Stimulated activated CD4-positive, alpha-beta T cell treated with anti-CD3 and anti-CD28 coated beads, Interleukin-2, amount 100 ng/mL, for 24 hours (primary cell): ENCODE data around the gene ADAP1.
"Not testable (repeated sequence)": the region's sequence is repeated elsewhere in the genome, so short reads cannot be mapped to it uniquely, and the experiment has no call there.

ENCODE experiments used
- DNase-seq, 2 donors: peaks; one replicate each; pipeline ENCODE4 v3.0.0-alpha.2; 2020

Gene ADAP1

DNA sequence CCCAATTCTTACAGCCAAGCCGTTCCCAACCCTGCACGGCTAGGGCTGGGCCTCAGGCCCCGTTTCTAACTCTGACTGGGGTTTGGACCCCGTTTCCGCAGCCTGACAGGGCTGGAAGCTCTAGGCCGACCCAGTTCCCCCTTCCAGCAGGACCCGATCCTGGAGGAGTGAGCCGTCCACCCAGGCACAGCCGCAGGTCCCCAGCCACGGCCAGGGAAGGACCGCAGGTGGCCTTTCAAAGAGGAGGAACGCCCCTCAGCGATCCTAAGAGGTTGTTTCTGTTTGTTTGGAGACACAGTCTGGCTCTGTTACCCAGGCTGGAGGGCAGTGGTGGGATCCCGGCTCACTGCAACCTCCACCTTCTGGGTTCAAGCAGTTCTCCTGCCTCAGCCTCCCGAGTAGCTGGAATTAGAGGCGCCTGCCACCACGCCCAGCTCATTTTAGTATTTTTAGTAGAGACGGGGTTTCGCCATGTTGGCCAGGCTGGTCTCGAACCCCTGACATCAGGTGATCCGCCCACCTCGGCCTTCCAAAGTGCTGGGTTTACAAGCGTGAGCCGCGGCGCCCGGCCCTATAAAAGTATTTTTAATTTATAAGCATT lies 78.9 kb downstream of the ADAP1 start:
- no peak for DNase-seq

DNA sequence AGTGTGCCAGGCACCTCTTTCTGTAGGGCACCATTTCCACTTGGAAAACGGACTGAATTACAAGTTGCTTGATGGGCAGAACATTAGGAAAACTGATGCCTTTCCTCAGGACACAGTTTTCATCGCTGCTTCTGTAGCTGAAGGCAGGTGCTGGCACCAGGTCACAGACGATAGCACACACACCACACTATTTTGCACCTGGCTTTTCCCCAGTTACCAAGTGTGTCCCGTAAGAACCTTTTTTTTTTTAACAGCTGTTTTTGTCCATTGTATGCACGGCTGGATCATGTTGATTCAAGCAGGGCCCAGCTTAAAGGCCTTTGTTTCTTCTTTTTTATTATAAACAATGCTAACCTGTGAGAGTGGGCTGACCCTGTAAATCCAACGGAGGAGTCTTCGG lies 79.4 kb downstream of the ADAP1 start:
- DNase-seq = no peak

- no peak for DNase-seq
Observed at GRCh38 chr7:874031-874749, 80.3 kb downstream of the ADAP1 start.

DNA sequence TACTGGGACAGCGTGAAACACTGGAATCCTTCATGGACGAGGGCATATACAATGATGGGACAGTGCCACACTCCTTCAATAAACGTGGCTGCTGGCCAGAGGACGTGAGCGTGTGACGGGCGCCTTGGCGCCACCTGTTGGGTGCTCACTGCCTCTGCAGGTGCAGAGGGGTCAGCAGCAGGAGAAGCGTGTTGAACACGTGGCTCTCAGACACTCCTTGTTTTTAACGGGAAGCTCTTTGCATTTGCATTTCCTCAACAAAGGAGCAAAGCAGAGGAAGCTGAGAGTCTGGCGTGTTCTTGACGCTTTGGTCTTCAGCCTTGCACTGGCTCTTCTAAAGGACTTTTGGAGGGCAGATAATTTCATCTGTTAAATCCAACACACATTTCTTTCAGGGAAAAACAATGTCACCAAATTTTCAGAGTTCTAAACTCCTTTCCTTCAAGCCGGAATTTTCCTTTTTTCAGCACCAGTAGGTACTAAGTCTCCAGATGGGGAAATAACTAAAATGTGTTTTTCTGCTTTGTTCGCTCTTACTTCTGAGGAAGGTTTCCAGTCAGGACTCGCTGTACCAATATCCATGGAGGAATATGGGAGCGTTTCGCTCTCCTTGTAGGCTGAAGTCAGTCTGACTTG lies 81.0 kb downstream of the ADAP1 start:
- DNase-seq = peak; percentile 73 to 74

- not testable (repeated sequence) for DNase-seq
Observed at GRCh38 chr7:872685-873084, 81.8 kb downstream of the ADAP1 start.

DNA sequence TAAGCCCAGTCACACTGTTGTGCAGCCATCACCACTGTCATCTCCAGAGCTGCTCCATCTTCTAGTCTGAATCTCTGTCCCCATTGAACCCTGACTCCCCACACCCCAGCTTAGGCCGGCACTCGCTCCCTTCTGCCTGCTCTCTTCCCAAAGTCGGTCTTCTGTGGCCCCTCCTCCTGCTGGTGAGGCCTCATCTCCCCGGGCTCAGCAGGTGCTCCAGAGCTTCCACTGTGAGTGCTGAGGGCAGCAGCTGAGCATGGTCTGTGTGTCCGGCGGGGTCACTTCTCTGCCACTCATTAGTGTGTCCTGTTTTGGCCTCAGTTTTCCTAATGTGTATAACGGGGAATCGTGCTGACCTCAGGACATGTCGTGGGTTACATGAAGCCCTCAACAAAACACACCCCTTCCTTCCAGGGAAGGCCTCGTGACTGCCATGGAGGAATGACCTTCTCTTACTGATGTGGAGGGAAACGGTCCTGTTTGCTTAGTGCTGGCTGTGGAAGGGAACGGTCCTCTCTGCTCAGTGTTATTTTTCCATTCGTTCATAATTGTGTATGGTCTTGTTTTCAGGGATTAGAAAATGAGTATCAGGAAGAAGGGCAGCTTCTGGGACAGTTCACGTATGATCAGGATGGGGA lies 82.5 kb downstream of the ADAP1 start:
- no peak for DNase-seq

DNA sequence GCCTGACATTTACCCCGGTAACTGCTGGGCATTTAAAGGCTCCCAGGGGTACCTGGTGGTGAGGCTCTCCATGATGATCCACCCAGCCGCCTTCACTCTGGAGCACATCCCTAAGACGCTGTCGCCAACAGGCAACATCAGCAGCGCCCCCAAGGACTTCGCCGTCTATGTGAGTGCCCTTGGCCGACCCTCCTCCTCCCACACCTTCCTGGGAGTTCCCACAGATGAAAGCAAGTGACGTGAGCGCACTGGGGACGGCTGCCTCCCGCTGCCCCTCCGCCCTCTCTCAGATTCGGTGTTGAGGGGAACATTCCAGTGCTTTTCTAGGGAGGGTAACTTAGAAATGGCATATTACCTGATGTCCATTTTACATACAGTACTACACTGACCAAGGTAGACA lies 85.1 kb downstream of the ADAP1 start:
- no peak for DNase-seq

- no peak for DNase-seq
Observed at GRCh38 chr7:868189-868486, 86.3 kb downstream of the ADAP1 start.

DNA sequence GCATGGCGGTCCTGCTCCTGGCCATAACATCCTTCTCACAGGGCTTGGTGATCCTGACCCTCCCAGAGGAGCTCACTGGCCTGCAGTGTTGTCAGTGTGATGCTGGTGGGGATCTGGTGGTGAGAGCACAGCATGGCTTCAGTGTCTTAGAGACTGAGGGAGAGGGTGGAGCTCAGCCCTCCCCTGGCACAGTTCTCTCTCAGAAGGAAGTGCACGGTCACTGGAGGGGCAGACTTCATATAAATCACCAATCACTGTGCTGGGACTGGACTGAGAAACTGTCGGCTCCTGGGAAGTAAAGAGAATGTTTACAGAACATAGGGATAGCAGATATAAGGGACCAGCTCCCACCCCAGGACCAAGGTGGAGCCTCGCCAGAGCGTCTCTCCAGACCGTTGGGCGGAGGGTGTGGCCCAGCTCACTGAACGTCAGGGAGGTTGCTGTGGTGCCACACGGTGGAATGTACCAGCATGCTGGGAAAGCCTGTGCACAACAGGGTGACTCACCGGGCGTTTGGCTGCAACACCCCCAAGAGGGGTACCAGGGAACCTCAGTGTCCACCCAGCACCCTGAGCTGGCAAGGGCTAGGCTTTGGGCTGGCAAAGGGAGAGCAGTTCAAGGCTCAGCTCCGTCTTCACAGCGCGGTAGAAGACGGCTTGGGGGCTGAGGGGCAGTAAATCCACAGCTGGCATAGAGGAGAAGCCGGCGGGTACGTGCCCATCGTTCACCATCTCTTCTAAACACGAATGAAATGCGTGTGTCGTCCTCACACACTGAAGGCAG lies 86.9 kb downstream of the ADAP1 start:
- no peak for DNase-seq

- DNase-seq = no peak
Observed at GRCh38 chr7:867001-867405, 87.5 kb downstream of the ADAP1 start.

DNA sequence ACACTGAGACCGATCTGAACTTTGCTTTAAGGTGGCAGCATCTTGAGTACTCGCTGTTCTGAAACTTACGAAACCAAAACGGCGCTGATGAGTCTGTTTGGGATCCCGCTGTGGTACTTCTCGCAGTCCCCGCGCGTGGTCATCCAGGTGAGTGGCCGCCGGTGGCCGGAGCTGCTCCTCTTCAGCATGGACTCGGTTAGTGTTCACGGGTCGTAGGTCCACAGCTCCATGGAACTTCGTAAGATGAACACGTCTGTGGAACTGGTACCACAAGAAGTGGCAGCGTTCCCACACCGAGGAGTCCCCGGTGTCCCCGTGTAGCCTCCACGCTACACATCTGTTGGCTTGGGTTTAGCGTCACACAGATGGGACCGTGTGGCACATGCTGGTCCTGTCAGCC lies 88.6 kb downstream of the ADAP1 start:
- DNase-seq = no peak

- no peak for DNase-seq
Observed at GRCh38 chr7:863106-863505, 91.4 kb downstream of the ADAP1 start.

DNA sequence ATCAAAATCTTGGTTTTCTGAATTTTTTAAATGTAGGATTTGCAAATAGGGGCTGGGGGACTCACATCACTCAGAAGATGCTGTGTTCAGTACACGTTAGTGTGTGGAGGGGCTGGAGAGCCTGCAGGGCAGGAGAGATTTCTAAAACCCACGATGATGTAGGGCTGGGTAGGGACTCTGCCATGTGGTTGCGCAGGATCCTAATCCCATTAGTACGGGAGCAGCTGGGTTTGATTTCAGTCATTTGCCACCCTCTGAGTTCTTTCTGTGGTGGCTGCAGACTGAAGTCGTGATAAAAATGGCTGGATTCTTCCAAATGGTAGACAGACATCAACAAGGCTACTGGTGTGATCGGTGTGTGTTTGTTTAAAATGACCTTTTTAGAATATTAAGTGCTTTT lies 92.3 kb downstream of the ADAP1 start:
- no peak for DNase-seq

DNA sequence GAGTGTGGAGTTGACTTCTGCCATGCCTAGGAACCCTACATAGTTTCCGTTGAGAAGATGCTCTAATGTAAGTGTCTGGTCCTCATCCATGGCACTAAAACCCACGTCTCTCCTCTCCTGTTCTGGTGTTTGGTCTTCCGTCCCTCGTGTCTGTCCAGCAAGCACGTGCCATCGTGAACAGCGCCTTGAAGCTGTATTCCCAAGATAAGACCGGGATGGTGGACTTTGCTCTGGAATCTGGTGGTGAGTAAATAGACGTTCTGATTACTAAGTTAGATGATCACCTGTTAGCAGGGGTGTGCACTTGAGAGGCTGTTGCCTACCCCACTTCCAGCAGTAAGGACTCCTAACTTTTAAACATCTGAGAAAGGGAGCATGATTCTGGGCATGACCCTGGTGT lies 93.3 kb downstream of the ADAP1 start:
- no peak for DNase-seq

DNA sequence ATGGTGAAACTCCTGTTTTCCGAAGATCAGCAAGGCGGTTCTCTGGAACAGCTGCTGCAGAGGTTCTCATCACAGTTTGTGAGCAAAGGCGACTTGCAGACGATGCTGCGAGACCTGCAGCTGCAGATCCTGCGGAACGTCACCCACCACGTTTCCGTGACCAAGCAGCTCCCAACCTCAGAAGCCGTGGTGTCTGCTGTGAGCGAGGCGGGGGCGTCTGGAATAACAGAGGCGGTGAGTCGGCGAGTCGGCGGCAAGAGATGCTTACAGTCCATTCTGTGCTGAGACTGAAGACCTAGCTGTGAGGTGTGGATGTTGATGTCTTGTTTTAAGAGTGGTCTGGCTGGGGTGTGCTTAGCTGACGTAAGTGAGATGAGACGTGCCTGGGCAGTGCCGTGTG lies 94.3 kb downstream of the ADAP1 start:
- no peak for DNase-seq

GRCh38 chr7:859359-860030 lies 95.0 kb downstream of the ADAP1 start:
- no peak for DNase-seq

DNA sequence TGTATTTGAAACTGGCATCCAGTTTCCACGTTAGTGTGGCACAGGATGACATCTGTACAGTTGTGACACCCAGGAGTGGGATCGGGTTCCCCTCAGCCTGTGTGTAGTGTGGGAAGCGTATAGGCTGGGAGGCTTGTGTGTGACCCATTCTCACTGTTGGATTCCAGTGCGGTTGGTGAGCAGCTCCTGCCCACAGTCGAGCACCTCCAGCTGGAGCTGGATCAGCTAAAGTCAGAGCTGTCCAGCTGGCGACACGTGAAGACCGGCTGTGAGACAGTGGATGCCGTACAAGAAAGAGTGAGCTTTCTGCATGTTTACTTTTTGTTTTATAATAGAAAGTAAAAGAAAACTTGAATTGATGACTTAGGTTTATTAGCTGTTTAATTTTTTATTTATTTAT lies 96.8 kb downstream of the ADAP1 start:
- DNase-seq = no peak

- DNase-seq = no peak
Observed at GRCh38 chr7:856444-857095, 97.9 kb downstream of the ADAP1 start.

GRCh38 chr7:855686-856369 lies 98.7 kb downstream of the ADAP1 start:
- no peak for DNase-seq

DNA sequence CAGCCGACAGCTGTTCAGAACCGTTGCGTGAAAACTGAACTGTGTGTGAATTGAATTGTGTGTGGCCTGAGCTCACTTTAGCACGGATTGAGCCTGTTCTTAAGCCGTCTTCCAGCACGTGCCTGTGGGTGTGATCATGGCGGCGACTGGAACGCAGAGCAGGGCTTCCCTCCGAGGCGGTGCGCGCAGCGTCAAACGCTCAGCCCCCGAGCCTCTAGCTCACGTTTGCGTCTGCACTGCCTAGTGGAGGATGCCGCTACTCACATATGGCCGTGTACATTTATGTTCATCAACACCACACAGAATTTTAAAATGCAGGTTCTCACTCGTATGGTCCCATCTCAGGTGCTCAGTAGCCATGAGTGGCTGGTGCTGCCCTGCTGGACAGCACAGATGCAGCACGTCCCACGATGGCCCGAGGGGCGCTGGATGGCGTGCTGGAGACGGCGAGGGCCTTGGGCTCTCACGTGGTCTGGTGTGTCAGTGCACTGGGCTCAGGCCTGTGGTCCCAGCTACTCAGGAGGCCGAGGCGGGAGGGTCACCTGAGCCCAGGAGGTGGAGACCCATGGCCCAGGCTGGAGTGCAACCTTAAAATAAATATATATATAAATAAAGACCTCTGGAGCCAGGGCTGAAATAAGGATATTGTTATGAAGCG lies 100.2 kb downstream of the ADAP1 start:
- DNase-seq = no peak
